GM23248 (cell line): ENCODE data around the gene SOWAHB. TPM values are rescaled to one million over a fixed set of nuclear protein-coding genes. Genes with fewer than 3 reads are reported as not detected.

ENCODE experiments used
- DNase-seq: peaks from one replicate; pipeline ENCODE4 v3.0.0-alpha.2; 2015
- H2AFZ ChIP-seq: fragments of 200-600 bp; sonication (generic); 2 replicates; pipeline ENCODE4 v1.6.1; 2016; ENCODE audit warnings: antibody characterized with exemption
- H3F3A ChIP-seq: fragments of 200-600 bp; sonication (generic); 2 replicates; pipeline ENCODE4 v1.6.1; 2016; ENCODE audit warnings: mild to moderate bottlenecking, antibody characterized with exemption, mixed run types; ENCODE audit not compliant: insufficient read depth
- H3K27ac ChIP-seq: fragments of 200-600 bp; sonication (generic); 2 replicates; pipeline ENCODE4 v1.5.1; 2016; ENCODE audit warnings: mild to moderate bottlenecking
- H3K27me3 ChIP-seq: fragments of 200-600 bp; sonication (generic); replicated peaks from 2 replicates; pipeline ENCODE4 v1.6.1; 2016; ENCODE audit warnings: mild to moderate bottlenecking; ENCODE audit not compliant: insufficient read depth
- H3K36me3 ChIP-seq: fragments of 200-600 bp; sonication (generic); 2 replicates; pipeline ENCODE4 v1.6.1; 2016; ENCODE audit warnings: low read depth, mild to moderate bottlenecking
- H3K4me1 ChIP-seq: fragments of 200-600 bp; sonication (generic); 2 replicates; pipeline ENCODE4 v1.6.1; 2016; ENCODE audit warnings: mild to moderate bottlenecking; ENCODE audit not compliant: insufficient read depth
- H3K4me2 ChIP-seq: fragments of 200-600 bp; sonication (generic); one replicate; pipeline ENCODE4 v1.6.1; 2016; ENCODE audit warnings: mild to moderate bottlenecking; ENCODE audit not compliant: unreplicated experiment
- H3K4me3 ChIP-seq: fragments of 200-600 bp; sonication (generic); 2 replicates; pipeline ENCODE4 v1.5.1; 2016; ENCODE audit warnings: mild to moderate bottlenecking
- H3K79me2 ChIP-seq: fragments of 200-600 bp; sonication (generic); 2 replicates; pipeline ENCODE4 v1.6.1; 2016; ENCODE audit warnings: mild to moderate bottlenecking; ENCODE audit not compliant: insufficient read depth
- H3K9ac ChIP-seq: fragments of 200-600 bp; sonication (generic); 2 replicates; pipeline ENCODE4 v1.6.1; 2016; ENCODE audit warnings: mild to moderate bottlenecking
- H3K9me2 ChIP-seq: fragments of 200-600 bp; sonication (generic); 2 replicates; pipeline ENCODE4 v1.6.1; 2016; ENCODE audit warnings: mixed run types, mild to moderate bottlenecking, moderate library complexity; ENCODE audit not compliant: insufficient read depth
- H3K9me3 ChIP-seq: fragments of 200-600 bp; sonication (generic); one replicate; pipeline ENCODE4 v1.6.1; 2017; ENCODE audit warnings: low read depth
- H4K20me1 ChIP-seq: fragments of 200-600 bp; sonication (generic); 2 replicates; pipeline ENCODE4 v1.6.0; 2016; ENCODE audit not compliant: insufficient read depth
- EZH2 ChIP-seq: fragments of 200-600 bp; sonication (generic); IDR thresholded peaks from 2 replicates; pipeline ENCODE4 v1.6.1; 2018; ENCODE audit warnings: antibody characterized with exemption, mild to moderate bottlenecking; ENCODE audit not compliant: insufficient read depth, poor library complexity, severe bottlenecking
- EZH2phosphoT487 ChIP-seq: fragments of 200-600 bp; sonication (generic); IDR thresholded peaks from 2 replicates; pipeline ENCODE4 v1.6.1; 2018; ENCODE audit warnings: antibody characterized with exemption, moderate library complexity, mild to moderate bottlenecking, low read depth; ENCODE audit not compliant: insufficient read depth
- WGBS, 2 experiments: methylation state at CpG; one replicate each; pipeline ENCODE4 v1.1.6; 2015 to 2017; ENCODE audit warnings: low lambda C conversion rate in 2 of 2, low coverage in 1 of 2; ENCODE audit errors: missing lambda C conversion rate in 2 of 2; 5-methylcytosine and 5-hydroxymethylcytosine counted together
- in situ Hi-C: fragments of 300-500 bp; cut with MboI; formaldehyde crosslinking; loops from 2 replicates; pipeline ENCODE4 v1.15.0; 2020
- polyA plus RNA-seq: library from polyadenylated mRNA; unstranded; fragments of >200 nt; fragmentation: Nextera tagmentation; extraction: Ambion mirVana; gene quantifications from 2 replicates; pipeline ENCODE4 v1.2.1, GENCODE V29; 2016
- total RNA-seq: library from RNA; depleted of rRNA; stranded (reverse); fragments of >200 nt; shearing (Covaris generic); gene quantifications from 2 replicates; pipeline ENCODE4 v1.2.3, GENCODE V29; 2014

The SOWAHB gene
- total and polyA plus RNA-seq, 2 experiments from 2014 or later: not detected

DNA sequence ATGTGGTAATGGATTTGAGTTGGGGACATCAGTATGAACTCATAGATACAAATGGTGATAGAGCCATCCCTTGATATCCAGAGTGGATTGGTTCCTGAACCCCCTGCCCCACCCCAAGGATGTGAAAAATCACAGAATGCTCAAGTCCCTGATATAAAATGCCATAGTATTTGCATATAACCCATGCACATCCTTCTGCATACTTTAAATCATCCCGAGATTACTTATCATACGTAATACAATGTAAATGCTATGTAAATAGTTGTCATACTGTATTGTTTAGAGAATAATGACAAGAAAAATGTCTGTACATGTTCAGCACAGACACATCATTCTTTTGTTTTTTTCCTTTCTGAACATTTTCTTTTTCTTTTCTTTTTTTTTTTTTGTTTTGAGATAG is 32.7 kb upstream of the SOWAHB start:
- Histone ChIP-seq H2AFZ (no peak overlapping the region), H4K20me1 (no peaks in the 10 kb centered on the region), H3F3A (no peaks in the 10 kb centered on the region), H3K27ac (no peak overlapping the region), H3K4me2 (no peak overlapping the region), H3K79me2 (no peaks in the 10 kb centered on the region), H3K36me3 (no peaks in the 10 kb centered on the region), H3K9me3 (no peaks in the 10 kb centered on the region), H3K9me2 (no peaks in the 10 kb centered on the region), H3K9ac (no peak overlapping the region), H3K4me1 (no peaks in the 10 kb centered on the region), H3K4me3 (no peak overlapping the region), H3K27me3 (no peaks in the 10 kb centered on the region)
- DNase-seq: no peak
- WGBS, 2 experiments: 97 to 98% methylated on average over 2 of the region's 2 CpGs
- TF ChIP-seq EZH2phosphoT487: no peak
- in situ Hi-C loops: no loop called here

- TF ChIP-seq EZH2: no peak
- Histone ChIP-seq H3K9me2 (no peaks in the 10 kb centered on the region), H3K27ac (no peak overlapping the region), H3K4me2 (no peak overlapping the region), H3K36me3 (no peaks in the 10 kb centered on the region), H4K20me1 (no peaks in the 10 kb centered on the region), H3K79me2 (no peaks in the 10 kb centered on the region), H3K4me1 (no peaks in the 10 kb centered on the region), H3K9ac (no peak overlapping the region), H2AFZ (no peak overlapping the region), H3K27me3 (no peaks in the 10 kb centered on the region), H3K9me3 (no peaks in the 10 kb centered on the region), H3K4me3 (no peak overlapping the region), H3F3A (no peaks in the 10 kb centered on the region)
- DNase-seq: no peak
- in situ Hi-C loops: no loop called here
- WGBS, 2 experiments: 94 to 98% methylated on average over 6 of the region's 6 CpGs
Observed at GRCh38 chr4:76926841-76927240, 28.9 kb upstream of the SOWAHB start.

DNA sequence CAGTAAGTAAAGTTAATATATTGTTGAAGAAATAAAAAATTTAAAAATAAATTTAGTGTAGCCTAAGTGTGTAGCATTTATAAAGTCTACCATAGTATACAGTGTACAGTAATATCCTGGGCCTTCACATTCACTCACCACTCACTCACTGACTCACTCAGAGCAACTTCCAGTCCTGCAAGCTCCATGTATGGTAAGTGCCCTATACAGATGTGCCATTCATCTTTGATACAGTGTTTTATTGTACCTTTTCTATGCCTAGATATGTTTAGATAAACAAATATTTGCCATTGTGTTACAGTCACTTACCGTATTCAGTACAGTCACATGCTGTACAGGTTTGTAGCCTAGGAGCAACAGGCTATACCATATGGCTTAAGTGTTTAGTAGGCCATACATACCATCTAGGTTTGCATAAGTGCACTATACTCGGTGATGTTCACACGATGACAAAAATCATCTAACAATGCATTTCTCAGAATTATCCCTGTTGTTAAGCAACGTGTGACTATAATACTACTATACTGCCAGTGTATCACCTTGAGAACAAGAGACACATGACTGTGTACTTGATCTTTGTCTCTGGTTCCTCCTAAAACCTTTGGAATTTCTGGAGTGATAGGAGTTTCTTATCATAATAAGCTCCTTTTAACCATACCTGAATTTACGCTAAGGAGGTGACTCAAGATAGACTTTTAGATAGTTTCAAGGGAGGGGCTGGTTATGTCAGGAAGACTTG is 25.8 kb upstream of the SOWAHB start:
- Histone ChIP-seq H2AFZ (no peak overlapping the region), H3K9me3 (no peaks in the 10 kb centered on the region), H3K27me3 (no peaks in the 10 kb centered on the region), H3K9me2 (no peaks in the 10 kb centered on the region), H3K9ac (no peak overlapping the region), H3K36me3 (no peaks in the 10 kb centered on the region), H3K79me2 (no peaks in the 10 kb centered on the region), H3F3A (no peaks in the 10 kb centered on the region), H3K4me2 (no peak overlapping the region), H3K4me1 (no peaks in the 10 kb centered on the region), H3K4me3 (no peak overlapping the region), H3K27ac (no peak overlapping the region), H4K20me1 (no peaks in the 10 kb centered on the region)
- peak; percentile 23 for DNase-seq
- 90 to 91% methylated on average over 5 of the region's 5 CpGs for WGBS, 2 experiments
- in situ Hi-C loops: no loop called here
- TF ChIP-seq EZH2 (no peak), EZH2phosphoT487 (no peak)

DNA sequence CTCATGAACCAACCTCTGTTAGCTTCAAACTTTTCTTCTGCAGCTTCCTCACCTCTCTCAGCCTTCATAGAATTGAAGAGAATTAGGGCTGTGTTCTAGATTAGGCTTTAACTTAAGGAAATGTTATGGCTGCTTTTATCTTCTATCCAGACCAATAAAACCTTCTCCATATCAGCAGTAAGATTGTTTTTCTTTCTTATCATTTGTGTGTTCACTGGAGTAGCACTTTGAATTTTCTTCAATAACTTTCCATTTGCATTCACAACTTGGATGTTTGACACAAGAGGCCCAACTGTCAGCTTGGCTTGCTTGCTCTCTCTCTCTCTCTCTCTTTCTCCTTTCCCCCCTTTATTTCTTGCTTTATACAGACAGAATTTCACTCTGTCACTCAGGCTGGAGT is 22.8 kb upstream of the SOWAHB start:
- no peaks in the 10 kb centered on the region for H3F3A ChIP-seq
- no peaks in the 10 kb centered on the region for H3K36me3 ChIP-seq
- no peak overlapping the region for H3K9ac ChIP-seq
- no peaks in the 10 kb centered on the region for H4K20me1 ChIP-seq
- H3K27ac ChIP-seq: no peak overlapping the region
- no peaks in the 10 kb centered on the region for H3K9me2 ChIP-seq
- no peak overlapping the region for H3K4me2 ChIP-seq
- no peaks in the 10 kb centered on the region for H3K9me3 ChIP-seq
- DNase-seq: no peak
- TF ChIP-seq EZH2phosphoT487: no peak
- TF ChIP-seq EZH2: no peak
- no peaks in the 10 kb centered on the region for H3K27me3 ChIP-seq
- H2AFZ ChIP-seq: no peak overlapping the region
- H3K4me1 ChIP-seq: no peaks in the 10 kb centered on the region
- in situ Hi-C loops: no loop called here
- H3K4me3 ChIP-seq: no peak overlapping the region
- no peaks in the 10 kb centered on the region for H3K79me2 ChIP-seq

- Histone ChIP-seq H3K9ac (no peak overlapping the region), H3K9me3 (no peaks in the 10 kb centered on the region), H3K36me3 (no peaks in the 10 kb centered on the region), H3K27me3 (no peaks in the 10 kb centered on the region), H3K4me2 (no peak overlapping the region), H3K27ac (no peak overlapping the region), H2AFZ (no peak overlapping the region), H3F3A (no peaks in the 10 kb centered on the region), H3K79me2 (no peaks in the 10 kb centered on the region), H3K9me2 (no peaks in the 10 kb centered on the region), H3K4me3 (no peak overlapping the region), H4K20me1 (no peaks in the 10 kb centered on the region), H3K4me1 (peaks cover 3% of the 10 kb centered on the region; the same call in 1 of the 2 replicates)
- 75 to 98% methylated on average over 1 of the region's 1 CpG for WGBS, 2 experiments
- DNase-seq: no peak
- no peak for TF ChIP-seq EZH2phosphoT487
- no peak for TF ChIP-seq EZH2
- in situ Hi-C loops: no loop called here
Observed at GRCh38 chr4:76909711-76910110, 11.8 kb upstream of the SOWAHB start.
